Natural killer cell (primary cell): Measurements from ENCODE around the gene GADL1. TPM values are rescaled to one million over a fixed set of nuclear protein-coding genes. Genes with fewer than 3 reads are reported as not detected.

Experiments used
- ATAC-seq, 3 donors: fragments of 150-1000 bp in 2 of 3; fragments of 200-7000 bp in 1 of 3; cut with Tn5 transposase; 1 replicate in 1 of 3; 2 replicates in 2 of 3; pipeline ENCODE4 v1.10.0; 2021; ENCODE audit warnings: mild to moderate bottlenecking in 2 of 3, moderate library complexity in 2 of 3
- DNase-seq, 2 donors: peaks; one replicate each; pipeline versions ENCODE4 v3.0.0 to v3.0.0-alpha.2; 2013 to 2021; ENCODE audit warnings: mixed read lengths in 1 of 2
- H3K27ac ChIP-seq: one replicate; pipeline ENCODE4 v1.5.1; 2013; ENCODE audit warnings: mild to moderate bottlenecking, low read length
- H3K27me3 ChIP-seq: one replicate; pipeline ENCODE4 v1.6.1; 2013; ENCODE audit warnings: low read length; ENCODE audit not compliant: control insufficient read depth, insufficient read depth
- H3K36me3 ChIP-seq: one replicate; pipeline ENCODE4 v1.6.1; 2013; ENCODE audit warnings: low read length; ENCODE audit not compliant: control insufficient read depth, insufficient read depth
- H3K4me1 ChIP-seq: one replicate; pipeline ENCODE4 v1.6.1; 2013; ENCODE audit warnings: low read length; ENCODE audit not compliant: control insufficient read depth, insufficient read depth
- H3K4me3 ChIP-seq: one replicate; pipeline ENCODE4 v1.5.1; 2013; ENCODE audit warnings: low read length
- H3K9me3 ChIP-seq: one replicate; pipeline ENCODE4 v1.6.1; 2013; ENCODE audit warnings: low read length; ENCODE audit not compliant: control insufficient read depth, insufficient read depth
- H3K27ac Mint-ChIP-seq, 2 donors: one replicate each; pipeline ENCODE4 v1.8.0; 2022; ENCODE audit warnings: mild to moderate bottlenecking in 2 of 2, mixed read lengths in 2 of 2, moderate library complexity in 1 of 2
- H3K27me3 Mint-ChIP-seq, 2 donors: one replicate each; pipeline ENCODE4 v1.8.0; 2022; ENCODE audit warnings: low read depth in 2 of 2, mixed read lengths in 2 of 2
- H3K36me3 Mint-ChIP-seq: one replicate; pipeline ENCODE4 v1.8.0; 2022; ENCODE audit warnings: mixed read lengths
- H3K4me1 Mint-ChIP-seq, 2 donors: one replicate each; pipeline ENCODE4 v1.8.0; 2022; ENCODE audit warnings: mixed read lengths in 2 of 2
- H3K4me3 Mint-ChIP-seq: one replicate; pipeline ENCODE4 v1.8.0; 2022; ENCODE audit warnings: mild to moderate bottlenecking, moderate library complexity, mixed read lengths
- H3K9me3 Mint-ChIP-seq, 2 donors: one replicate each; pipeline ENCODE4 v1.8.0; 2022; ENCODE audit warnings: mixed read lengths in 2 of 2
- WGBS: methylation state at CpG from one replicate; pipeline ENCODE4 v1.1.7; 2013; ENCODE audit warnings: missing lambda C conversion rate; ENCODE audit not compliant: insufficient coverage; 5-methylcytosine and 5-hydroxymethylcytosine counted together
- intact Hi-C: fragments of 100-400 bp; cut with micrococcal nuclease; formaldehyde crosslinking; loops from one replicate; pipeline ENCODE4 v1.14.2; 2022
- total RNA-seq, 4 donors: library from RNA; stranded (reverse); fragments of 120-200 nt in 1 of 4; gene quantifications; one replicate each; pipeline versions ENCODE4 v1.2.3 to v1.2.4, GENCODE V29; 2013 to 2022
- TF ChIP-seq, protein P1 (sequence below): fragments of 200-600 bp; IDR thresholded peaks from one replicate; pipeline ENCODE4 v1.8.0; 2022; ENCODE audit warnings: antibody characterized with exemption

GADL1 gene
- total RNA-seq, 3 donors from 2014 or later (not counting 1 experiment from before 2014, with no cell fraction given), result not detected

DNA sequence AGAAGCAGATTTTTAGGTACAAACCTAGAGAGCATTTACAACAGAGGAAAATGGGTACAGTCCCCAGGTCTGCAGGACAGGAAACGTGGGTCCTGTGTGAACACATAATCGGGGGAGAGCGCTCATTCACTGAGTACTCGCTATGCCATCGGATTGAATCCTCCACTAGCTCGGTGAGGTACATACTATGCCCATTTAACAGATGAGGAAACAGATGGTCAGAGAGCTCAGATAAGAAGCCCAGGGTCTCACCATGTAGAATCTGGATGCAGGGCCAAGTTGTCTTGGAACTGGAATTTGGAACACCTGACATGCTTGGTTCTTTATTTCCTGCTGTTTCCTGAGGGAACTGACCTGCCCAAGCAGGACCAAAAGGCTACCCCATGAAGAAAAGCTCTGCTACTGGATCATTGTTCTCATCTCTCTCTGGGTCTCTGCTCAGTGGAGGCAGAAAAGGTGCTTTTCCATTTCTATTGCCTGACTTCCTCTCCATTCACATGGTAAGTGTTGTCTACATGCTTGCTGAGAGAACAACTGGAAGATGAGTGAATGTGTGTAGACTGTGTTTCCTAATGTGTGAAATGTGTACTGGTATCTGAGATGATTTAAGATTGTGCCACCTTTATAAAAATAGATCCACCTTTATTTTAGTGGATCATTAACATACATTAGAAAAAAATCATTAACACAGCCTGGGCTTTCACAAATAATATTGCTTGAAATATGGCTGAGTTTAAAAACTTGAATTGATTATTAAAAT lies 199.0 kb downstream of the GADL1 start:
- H3K9me3 ChIP-seq, result no peaks in the 10 kb centered on the region
- H3K4me3 ChIP-seq, result no peak overlapping the region
- ATAC-seq (no peak), DNase-seq (no peak)
- TF ChIP-seq, protein P1, sequence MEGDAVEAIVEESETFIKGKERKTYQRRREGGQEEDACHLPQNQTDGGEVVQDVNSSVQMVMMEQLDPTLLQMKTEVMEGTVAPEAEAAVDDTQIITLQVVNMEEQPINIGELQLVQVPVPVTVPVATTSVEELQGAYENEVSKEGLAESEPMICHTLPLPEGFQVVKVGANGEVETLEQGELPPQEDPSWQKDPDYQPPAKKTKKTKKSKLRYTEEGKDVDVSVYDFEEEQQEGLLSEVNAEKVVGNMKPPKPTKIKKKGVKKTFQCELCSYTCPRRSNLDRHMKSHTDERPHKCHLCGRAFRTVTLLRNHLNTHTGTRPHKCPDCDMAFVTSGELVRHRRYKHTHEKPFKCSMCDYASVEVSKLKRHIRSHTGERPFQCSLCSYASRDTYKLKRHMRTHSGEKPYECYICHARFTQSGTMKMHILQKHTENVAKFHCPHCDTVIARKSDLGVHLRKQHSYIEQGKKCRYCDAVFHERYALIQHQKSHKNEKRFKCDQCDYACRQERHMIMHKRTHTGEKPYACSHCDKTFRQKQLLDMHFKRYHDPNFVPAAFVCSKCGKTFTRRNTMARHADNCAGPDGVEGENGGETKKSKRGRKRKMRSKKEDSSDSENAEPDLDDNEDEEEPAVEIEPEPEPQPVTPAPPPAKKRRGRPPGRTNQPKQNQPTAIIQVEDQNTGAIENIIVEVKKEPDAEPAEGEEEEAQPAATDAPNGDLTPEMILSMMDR, result no peak
- intact Hi-C loops, result no loop called here
- 96% methylated on average over 6 of the region's 6 CpGs for WGBS
- no peaks in the 10 kb centered on the region for H3K27me3 Mint-ChIP-seq
- peaks cover 60% of the 10 kb centered on the region for H3K36me3 ChIP-seq
- no peak overlapping the region for H3K4me3 Mint-ChIP-seq
- peaks cover 40 to 45% of the 10 kb centered on the region in 2 donors for H3K4me1 Mint-ChIP-seq
- H3K4me1 ChIP-seq, result no peaks in the 10 kb centered on the region
- peak overlapping the region; percentile 54 to 78 for H3K27ac Mint-ChIP-seq
- no peaks in the 10 kb centered on the region for H3K27me3 ChIP-seq
- no peak overlapping the region for H3K27ac ChIP-seq
- H3K36me3 Mint-ChIP-seq, result peaks cover 18% of the 10 kb centered on the region
- no peaks in the 10 kb centered on the region for H3K9me3 Mint-ChIP-seq

DNA sequence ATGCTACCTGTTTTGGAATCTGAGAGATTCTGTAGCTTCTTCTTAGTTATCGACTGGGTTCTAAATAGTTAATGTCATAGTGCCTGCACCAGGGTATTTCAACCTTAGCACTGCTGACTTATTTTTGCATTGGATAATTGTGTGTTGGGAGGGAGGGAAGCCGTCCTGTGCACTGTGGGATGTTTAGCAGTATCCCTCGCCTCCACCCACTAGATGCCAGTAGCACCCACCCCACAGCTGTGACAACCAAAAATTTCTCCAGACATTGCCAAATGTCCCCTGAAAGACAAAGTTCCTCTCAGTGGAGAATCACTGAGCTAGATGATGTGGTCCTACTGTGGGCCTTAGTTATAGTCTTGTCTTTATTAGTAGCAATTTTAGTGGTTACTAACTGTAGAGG lies 199.8 kb downstream of the GADL1 start:
- Histone ChIP-seq H3K9me3 (no peaks in the 10 kb centered on the region), H3K4me1 (no peaks in the 10 kb centered on the region), H3K27me3 (no peaks in the 10 kb centered on the region), H3K27ac (no peak overlapping the region), H3K4me3 (no peak overlapping the region), H3K36me3 (peaks cover 68% of the 10 kb centered on the region)
- no peak for DNase-seq
- 100% methylated on average over 2 of the region's 3 CpGs for WGBS
- Mint-ChIP-seq H3K4me3 (no peak overlapping the region), H3K9me3 (no peaks in the 10 kb centered on the region), H3K36me3 (peaks cover 24% of the 10 kb centered on the region), H3K27ac (peak overlapping the region in 1 of 2 donors; percentile 29), H3K27me3 (no peaks in the 10 kb centered on the region), H3K4me1 (peaks cover 49 to 51% of the 10 kb centered on the region in 2 donors)
- ATAC-seq, result no peak
- TF ChIP-seq, protein P1, result no peak
- intact Hi-C loops, result loop anchor here (5.0 kb wide), 1 partner anchor 497 kb away; no protein-coding TSS in a partner anchor

DNA sequence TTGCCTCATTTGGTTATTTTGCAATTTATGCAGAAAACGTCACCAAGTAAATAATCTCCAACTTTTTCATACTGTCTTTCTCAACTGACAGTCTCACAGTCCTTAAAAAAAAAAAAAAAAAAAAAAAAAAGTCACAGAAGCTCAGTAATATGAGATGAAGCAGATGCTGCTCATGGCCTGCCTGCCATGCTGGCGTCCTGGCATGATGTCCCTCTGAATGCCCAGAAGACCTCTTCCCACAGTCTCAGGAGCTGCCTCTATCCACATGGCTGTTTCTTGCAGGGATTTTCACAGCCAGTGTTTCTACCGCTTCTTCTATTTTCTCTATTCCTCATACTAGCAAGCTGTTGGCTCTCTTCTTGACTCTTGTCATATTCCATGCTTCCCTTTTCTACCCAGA lies 200.3 kb downstream of the GADL1 start:
- DNase-seq (no peak), ATAC-seq (no peak)
- WGBS, result 91% methylated on average over 3 of the region's 3 CpGs
- Histone ChIP-seq H3K4me3 (no peak overlapping the region), H3K27me3 (no peaks in the 10 kb centered on the region), H3K9me3 (no peaks in the 10 kb centered on the region), H3K27ac (no peak overlapping the region), H3K36me3 (peaks cover 73% of the 10 kb centered on the region), H3K4me1 (no peaks in the 10 kb centered on the region)
- H3K4me3 Mint-ChIP-seq, result no peak overlapping the region
- no peaks in the 10 kb centered on the region for H3K27me3 Mint-ChIP-seq
- TF ChIP-seq, protein P1, result no peak
- peaks cover 24% of the 10 kb centered on the region for H3K36me3 Mint-ChIP-seq
- peaks cover 54% of the 10 kb centered on the region in 2 donors for H3K4me1 Mint-ChIP-seq
- intact Hi-C loops, result loop anchor here (5.0 kb wide), 1 partner anchor 497 kb away; no protein-coding TSS in a partner anchor
- H3K9me3 Mint-ChIP-seq, result no peaks in the 10 kb centered on the region
- H3K27ac Mint-ChIP-seq, result peak overlapping the region in 1 of 2 donors; percentile 29
